ENCODE results near the gene TXNDC5. TPM values are rescaled to one million over a fixed set of nuclear protein-coding genes. Genes with fewer than 3 reads are reported as not detected.

The TXNDC5 gene
- total and polyA plus RNA-seq, 9 of the 15 experiments (the other 6 are each of a cell fraction or from before 2014, with no cell fraction given): 33.9 to 156 (median 137) TPM

DNA sequence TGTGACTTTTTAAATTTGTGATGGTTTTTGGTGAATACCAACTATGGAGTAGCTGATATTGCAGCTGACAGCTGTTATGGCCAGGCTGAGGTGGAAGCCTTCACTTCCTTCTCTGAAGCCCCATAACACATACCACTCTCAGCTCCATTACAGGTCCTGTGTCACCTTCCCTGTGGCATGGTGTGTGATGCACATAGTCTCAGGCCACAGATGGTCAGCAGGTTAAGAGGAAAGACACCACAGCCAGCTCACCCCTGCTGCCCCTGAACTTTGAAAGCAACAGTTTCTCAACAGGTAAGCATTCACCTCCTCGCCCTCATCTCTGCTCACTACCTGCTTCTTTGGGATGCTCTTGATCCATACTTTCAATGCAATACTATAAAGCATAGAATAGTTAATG lies 7.7 kb downstream of the TXNDC5 start (continued):
- no peak for TF ChIP-seq RBBP5 (IDR thresholded peaks at IDR 0.05; ENCODE audit: borderline replicate concordance, insufficient read depth, low read length, poor library complexity, severe bottlenecking)
- TF ChIP-seq, protein P1, sequence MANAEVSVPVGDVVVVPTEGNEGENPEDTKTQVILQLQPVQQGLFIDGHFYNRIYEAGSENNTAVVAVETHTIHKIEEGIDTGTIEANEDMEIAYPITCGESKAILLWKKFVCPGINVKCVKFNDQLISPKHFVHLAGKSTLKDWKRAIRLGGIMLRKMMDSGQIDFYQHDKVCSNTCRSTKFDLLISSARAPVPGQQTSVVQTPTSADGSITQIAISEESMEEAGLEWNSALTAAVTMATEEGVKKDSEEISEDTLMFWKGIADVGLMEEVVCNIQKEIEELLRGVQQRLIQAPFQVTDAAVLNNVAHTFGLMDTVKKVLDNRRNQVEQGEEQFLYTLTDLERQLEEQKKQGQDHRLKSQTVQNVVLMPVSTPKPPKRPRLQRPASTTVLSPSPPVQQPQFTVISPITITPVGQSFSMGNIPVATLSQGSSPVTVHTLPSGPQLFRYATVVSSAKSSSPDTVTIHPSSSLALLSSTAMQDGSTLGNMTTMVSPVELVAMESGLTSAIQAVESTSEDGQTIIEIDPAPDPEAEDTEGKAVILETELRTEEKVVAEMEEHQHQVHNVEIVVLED (CRISPR knock-in tag; IDR thresholded peaks at IDR 0.05): no peak
- no peak for TF ChIP-seq ZNF41 (CRISPR knock-in tag; conservative IDR thresholded peaks at IDR 0.05)

DNA sequence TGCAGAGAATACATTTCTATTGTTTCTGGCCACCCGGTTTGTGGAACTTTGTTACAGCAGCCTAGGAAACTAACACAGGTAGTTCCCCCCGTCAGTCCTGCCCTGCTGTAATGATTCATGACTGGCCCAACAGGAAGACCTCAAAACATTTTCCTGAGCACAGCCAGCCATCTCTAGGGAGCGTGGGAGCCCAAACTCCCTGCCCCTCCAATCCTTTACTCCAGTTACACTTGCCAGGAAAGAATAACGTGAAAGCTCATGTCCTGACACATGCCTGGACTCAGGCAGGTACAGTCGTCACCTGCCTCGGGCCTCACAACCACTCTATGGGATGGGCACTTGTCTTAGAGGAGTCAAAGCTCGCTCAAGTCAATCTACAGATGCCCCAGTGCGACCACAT lies 8.4 kb downstream of the TXNDC5 start:
- Histone ChIP-seq H3K9ac (ENCODE audit: insufficient read depth in 1 of 2, low read depth in 2 of 2, low read length in 2 of 2) (no peak overlapping the region), H2AFZ (ENCODE audit: low read depth, low read length) (no peak overlapping the region), H3K4me3 (no peak overlapping the region), H3K36me3 (ENCODE audit: control insufficient read depth, insufficient read depth, low read length) (peaks cover 89% of the 10 kb centered on the region), H4K20me1 (replicated peaks; ENCODE audit: control insufficient read depth, insufficient read depth, low read length) (peaks cover 84% of the 10 kb centered on the region), H3K27me3 (ENCODE audit: control insufficient read depth in 2 of 2, insufficient read depth in 2 of 2, low read length in 2 of 2) (no peaks in the 10 kb centered on the region), H3K9me1 (ENCODE audit: control insufficient read depth, insufficient read depth, low read length) (peaks cover 15% of the 10 kb centered on the region), H3K9me3 (replicated peaks; ENCODE audit: control insufficient read depth, insufficient read depth, low read depth, low read length) (no peaks in the 10 kb centered on the region), H3K27ac (ENCODE audit: extremely low read depth, low read depth, low read length) (no peak overlapping the region), H3K4me1 (replicated peaks in 1 of 2; ENCODE audit: control insufficient read depth in 2 of 2, insufficient read depth in 2 of 2, low read length in 2 of 2) (peaks cover 7 to 36% of the 10 kb centered on the region in 2 experiments), H3K4me2 (ENCODE audit: insufficient read depth, low read length) (no peak overlapping the region), H3K79me2 (ENCODE audit: control insufficient read depth, insufficient read depth, low read length) (peaks cover 38% of the 10 kb centered on the region)
- 92% methylated on average over 8 of the region's 8 CpGs for WGBS (ENCODE audit: insufficient coverage, low coverage, missing lambda C conversion rate)
- intact Hi-C loops (cut with micrococcal nuclease): no loop called here
- FAIRE-seq: no peak
- ChIA-PET CTCF (ENCODE audit: low intra/inter-chr PET ratio) (no interaction called here), POLR2A (interaction anchor here (0.9 to 1.9 kb wide), 3 partner anchors 9 to 37 kb away, joined by 3 to 7 read pairs (median 3); no protein-coding TSS in a partner anchor)
- no peak for ATAC-seq
- DNase-seq (ENCODE audit: extremely low read depth in 1 of 4, low spot score in 3 of 4): no peak
- in situ Hi-C loops (cut with MboI): no loop called here
- BruUV-seq (replicated peaks): no TSS peak
- TF ChIP-seq XRCC5 (IDR thresholded peaks at IDR 0.05; ENCODE audit: low read depth, low read length): no peak
- TF ChIP-seq, protein P2, sequence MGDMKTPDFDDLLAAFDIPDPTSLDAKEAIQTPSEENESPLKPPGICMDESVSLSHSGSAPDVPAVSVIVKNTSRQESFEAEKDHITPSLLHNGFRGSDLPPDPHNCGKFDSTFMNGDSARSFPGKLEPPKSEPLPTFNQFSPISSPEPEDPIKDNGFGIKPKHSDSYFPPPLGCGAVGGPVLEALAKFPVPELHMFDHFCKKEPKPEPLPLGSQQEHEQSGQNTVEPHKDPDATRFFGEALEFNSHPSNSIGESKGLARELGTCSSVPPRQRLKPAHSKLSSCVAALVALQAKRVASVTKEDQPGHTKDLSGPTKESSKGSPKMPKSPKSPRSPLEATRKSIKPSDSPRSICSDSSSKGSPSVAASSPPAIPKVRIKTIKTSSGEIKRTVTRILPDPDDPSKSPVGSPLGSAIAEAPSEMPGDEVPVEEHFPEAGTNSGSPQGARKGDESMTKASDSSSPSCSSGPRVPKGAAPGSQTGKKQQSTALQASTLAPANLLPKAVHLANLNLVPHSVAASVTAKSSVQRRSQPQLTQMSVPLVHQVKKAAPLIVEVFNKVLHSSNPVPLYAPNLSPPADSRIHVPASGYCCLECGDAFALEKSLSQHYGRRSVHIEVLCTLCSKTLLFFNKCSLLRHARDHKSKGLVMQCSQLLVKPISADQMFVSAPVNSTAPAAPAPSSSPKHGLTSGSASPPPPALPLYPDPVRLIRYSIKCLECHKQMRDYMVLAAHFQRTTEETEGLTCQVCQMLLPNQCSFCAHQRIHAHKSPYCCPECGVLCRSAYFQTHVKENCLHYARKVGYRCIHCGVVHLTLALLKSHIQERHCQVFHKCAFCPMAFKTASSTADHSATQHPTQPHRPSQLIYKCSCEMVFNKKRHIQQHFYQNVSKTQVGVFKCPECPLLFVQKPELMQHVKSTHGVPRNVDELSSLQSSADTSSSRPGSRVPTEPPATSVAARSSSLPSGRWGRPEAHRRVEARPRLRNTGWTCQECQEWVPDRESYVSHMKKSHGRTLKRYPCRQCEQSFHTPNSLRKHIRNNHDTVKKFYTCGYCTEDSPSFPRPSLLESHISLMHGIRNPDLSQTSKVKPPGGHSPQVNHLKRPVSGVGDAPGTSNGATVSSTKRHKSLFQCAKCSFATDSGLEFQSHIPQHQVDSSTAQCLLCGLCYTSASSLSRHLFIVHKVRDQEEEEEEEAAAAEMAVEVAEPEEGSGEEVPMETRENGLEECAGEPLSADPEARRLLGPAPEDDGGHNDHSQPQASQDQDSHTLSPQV (IDR thresholded peaks at IDR 0.05): no peak
- TF ChIP-seq, protein P3, sequence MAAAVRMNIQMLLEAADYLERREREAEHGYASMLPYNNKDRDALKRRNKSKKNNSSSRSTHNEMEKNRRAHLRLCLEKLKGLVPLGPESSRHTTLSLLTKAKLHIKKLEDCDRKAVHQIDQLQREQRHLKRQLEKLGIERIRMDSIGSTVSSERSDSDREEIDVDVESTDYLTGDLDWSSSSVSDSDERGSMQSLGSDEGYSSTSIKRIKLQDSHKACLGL (CRISPR knock-in tag; IDR thresholded peaks at IDR 0.05; ENCODE audit: borderline replicate concordance, poor library complexity, severe bottlenecking): no peak
- TF ChIP-seq MED1 (CRISPR knock-in tag; IDR thresholded peaks at IDR 0.05; ENCODE audit: borderline replicate concordance): no peak
- no peak for TF ChIP-seq ESRRA (IDR thresholded peaks at IDR 0.05; ENCODE audit: borderline replicate concordance, low read depth)
- TF ChIP-seq, protein P4, sequence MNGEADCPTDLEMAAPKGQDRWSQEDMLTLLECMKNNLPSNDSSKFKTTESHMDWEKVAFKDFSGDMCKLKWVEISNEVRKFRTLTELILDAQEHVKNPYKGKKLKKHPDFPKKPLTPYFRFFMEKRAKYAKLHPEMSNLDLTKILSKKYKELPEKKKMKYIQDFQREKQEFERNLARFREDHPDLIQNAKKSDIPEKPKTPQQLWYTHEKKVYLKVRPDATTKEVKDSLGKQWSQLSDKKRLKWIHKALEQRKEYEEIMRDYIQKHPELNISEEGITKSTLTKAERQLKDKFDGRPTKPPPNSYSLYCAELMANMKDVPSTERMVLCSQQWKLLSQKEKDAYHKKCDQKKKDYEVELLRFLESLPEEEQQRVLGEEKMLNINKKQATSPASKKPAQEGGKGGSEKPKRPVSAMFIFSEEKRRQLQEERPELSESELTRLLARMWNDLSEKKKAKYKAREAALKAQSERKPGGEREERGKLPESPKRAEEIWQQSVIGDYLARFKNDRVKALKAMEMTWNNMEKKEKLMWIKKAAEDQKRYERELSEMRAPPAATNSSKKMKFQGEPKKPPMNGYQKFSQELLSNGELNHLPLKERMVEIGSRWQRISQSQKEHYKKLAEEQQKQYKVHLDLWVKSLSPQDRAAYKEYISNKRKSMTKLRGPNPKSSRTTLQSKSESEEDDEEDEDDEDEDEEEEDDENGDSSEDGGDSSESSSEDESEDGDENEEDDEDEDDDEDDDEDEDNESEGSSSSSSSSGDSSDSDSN (IDR thresholded peaks at IDR 0.05; ENCODE audit: borderline replicate concordance in 1 of 2, low read depth in 2 of 2, low read length in 2 of 2): no peak
- no peak for TF ChIP-seq LARP7 (IDR thresholded peaks at IDR 0.05)
- TF ChIP-seq ZNF143 (CRISPR knock-in tag; IDR thresholded peaks at IDR 0.05): no peak
